HepG2 (cell line): ENCODE results near the gene EEF1AKMT3. TPM values are rescaled to one million over a fixed set of nuclear protein-coding genes. Genes with fewer than 3 reads are reported as not detected.

ENCODE experiments used
- ARNT2 ChIP-seq: sonication (generic); formaldehyde crosslinking; IDR thresholded peaks from 2 replicates; pipeline ENCODE4 v1.8.0; 2022; ENCODE audit warnings: mild to moderate bottlenecking, low read depth, missing genetic modification reagents, moderate library complexity
- ARNTL ChIP-seq: sonication (generic); formaldehyde crosslinking; IDR thresholded peaks from 2 replicates; pipeline ENCODE4 v1.4.0; 2020; ENCODE audit warnings: mild to moderate bottlenecking, missing genetic modification reagents
- CREB1 ChIP-seq, 2 experiments: fragments of 450-650 bp in 1 of 2; IDR thresholded peaks; 2 replicates each; pipeline ENCODE4 v1.6.1; 2016 to 2017; ENCODE audit warnings: control low read depth in 1 of 2, mild to moderate bottlenecking in 1 of 2, missing compliant biosample characterization in 1 of 2, missing genetic modification characterization in 1 of 2
- FOXA1 ChIP-seq, 2 experiments: fragments of 450-650 bp in 1 of 2; sonication (generic) in 1 of 2; formaldehyde crosslinking in 1 of 2; IDR thresholded peaks; 2 replicates each; pipeline versions ENCODE4 v1.4.0 to v1.6.1; 2016 to 2020; ENCODE audit warnings: missing genetic modification reagents in 1 of 2
- GABPB1 ChIP-seq: IDR thresholded peaks from 2 replicates; pipeline ENCODE4 v1.6.1; 2016; ENCODE audit warnings: mild to moderate bottlenecking, missing genetic modification reagents, moderate library complexity, missing compliant biosample characterization
- JUNB ChIP-seq: sonication (generic); formaldehyde crosslinking; IDR thresholded peaks from 2 replicates; pipeline ENCODE4 v1.8.0; 2022; ENCODE audit warnings: missing genetic modification reagents, mild to moderate bottlenecking, borderline replicate concordance
- KLF12 ChIP-seq: sonication (generic); formaldehyde crosslinking; IDR thresholded peaks from 2 replicates; pipeline ENCODE4 v1.4.0; 2020; ENCODE audit warnings: missing genetic modification reagents, borderline replicate concordance
- MYC ChIP-seq: sonication (generic); formaldehyde crosslinking; IDR thresholded peaks from 2 replicates; pipeline ENCODE4 v1.9.0; 2021; ENCODE audit warnings: missing genetic modification reagents, borderline replicate concordance
- POLR2A ChIP-seq, 2 experiments: IDR thresholded peaks; 2 replicates each; pipeline ENCODE4 v1.6.1; 2011; ENCODE audit warnings: low read depth in 2 of 2, low read length in 2 of 2, mild to moderate bottlenecking in 1 of 2, moderate library complexity in 1 of 2; ENCODE audit not compliant: insufficient read depth in 1 of 2
- POLR2AphosphoS5 ChIP-seq: IDR thresholded peaks from 2 replicates; pipeline ENCODE4 v1.6.1; 2012; ENCODE audit warnings: low read depth, low read length
- SP5 ChIP-seq: IDR thresholded peaks from 2 replicates; pipeline ENCODE4 v1.6.1; 2016; ENCODE audit warnings: low read depth, borderline replicate concordance
- TERF1 ChIP-seq: sonication (generic); formaldehyde crosslinking; IDR thresholded peaks from 2 replicates; pipeline ENCODE4 v1.8.0; 2022; ENCODE audit warnings: mild to moderate bottlenecking, missing genetic modification reagents, moderate library complexity
- U2AF1 ChIP-seq: fragments of 200-400 bp; formaldehyde crosslinking; optimal IDR thresholded peaks from 2 replicates; pipeline ENCODE3; 2017; ENCODE audit warnings: mild to moderate bottlenecking, low read depth, low read length
- ZBTB10 ChIP-seq: sonication (generic); formaldehyde crosslinking; IDR thresholded peaks from 2 replicates; pipeline ENCODE4 v1.4.0; 2020; ENCODE audit warnings: missing genetic modification reagents, borderline replicate concordance
- ZBTB38 ChIP-seq: sonication (generic); formaldehyde crosslinking; IDR thresholded peaks from 2 replicates; pipeline ENCODE4 v1.5.1; 2020; ENCODE audit warnings: mild to moderate bottlenecking, missing genetic modification reagents
- ZMYM3 ChIP-seq: sonication (generic); formaldehyde crosslinking; IDR thresholded peaks from 2 replicates; pipeline ENCODE4 v1.5.1; 2020; ENCODE audit warnings: mild to moderate bottlenecking, missing genetic modification reagents
- ZNF17 ChIP-seq: sonication (generic); formaldehyde crosslinking; IDR thresholded peaks from 2 replicates; pipeline ENCODE4 v1.5.0; 2020; ENCODE audit warnings: mild to moderate bottlenecking, missing genetic modification reagents
- ZNF350 ChIP-seq: sonication (generic); formaldehyde crosslinking; IDR thresholded peaks from 2 replicates; pipeline ENCODE4 v1.4.0; 2020; ENCODE audit warnings: mild to moderate bottlenecking, low read depth, missing genetic modification reagents, borderline replicate concordance
- ZNF589 ChIP-seq: sonication (generic); formaldehyde crosslinking; conservative IDR thresholded peaks from 2 replicates; pipeline ENCODE4 v1.8.0; 2022; ENCODE audit warnings: mild to moderate bottlenecking, moderate library complexity, missing genetic modification reagents
- ZNF652 ChIP-seq: IDR thresholded peaks from 2 replicates; pipeline ENCODE4 v1.6.1; 2016; ENCODE audit warnings: low read depth, borderline replicate concordance
- ZNF782 ChIP-seq: sonication (generic); formaldehyde crosslinking; IDR thresholded peaks from 2 replicates; pipeline ENCODE4 v1.4.0; 2020; ENCODE audit warnings: missing genetic modification reagents, mild to moderate bottlenecking, borderline replicate concordance
- polyA plus RNA-seq, 8 experiments: library from polyadenylated mRNA; depleted of rRNA in 3 of 8; stranded (reverse) in 7 of 8; unstranded in 1 of 8; fragments of >200 nt; fragmentation: Illumina TruSeq in 4 of 8; extraction: Trizol in 4 of 8; gene quantifications; 2 replicates each; pipeline versions ENCODE4 v1.2.1 to v1.2.3, GENCODE V29; 2011 to 2016; ENCODE audit warnings: low read depth in 4 of 8, missing spikeins in 1 of 8, mixed read lengths in 1 of 8; ENCODE audit not compliant: insufficient read depth in 1 of 8
- total RNA-seq, 5 experiments: library from RNA; depleted of rRNA; stranded (reverse); fragments of >200 nt; fragmentation: Illumina TruSeq; extraction: Trizol; gene quantifications; 2 replicates each; pipeline ENCODE4 v1.2.3, GENCODE V29; 2016; ENCODE audit warnings: low read depth in 1 of 5
- TF ChIP-seq, protein P1 (sequence below): sonication (generic); formaldehyde crosslinking; IDR thresholded peaks from 2 replicates; pipeline ENCODE4 v1.4.0; 2020; ENCODE audit warnings: missing genetic modification reagents; ENCODE audit errors: not compliant biosample characterization
- TF ChIP-seq, protein P2 (sequence below): IDR thresholded peaks from 2 replicates; pipeline ENCODE4 v1.6.1; 2016; ENCODE audit warnings: low read depth, borderline replicate concordance
- TF ChIP-seq, protein P3 (sequence below): sonication (generic); formaldehyde crosslinking; IDR thresholded peaks from 2 replicates; pipeline ENCODE4 v1.4.0; 2020; ENCODE audit warnings: missing genetic modification reagents, low read depth, mild to moderate bottlenecking, borderline replicate concordance

Gene EEF1AKMT3
- total and polyA plus RNA-seq, 2 of the 13 experiments (the other 11 are each of a cell fraction or from before 2014, with no cell fraction given): 4.7 to 11.4 TPM

GRCh38 chr12:57754411-57755193, 17.8 kb upstream of the EEF1AKMT3 start, which contains the start of gene MARCHF9 (continued):
- TF ChIP-seq U2AF1: no peak
- TF ChIP-seq POLR2AphosphoS5: no peak
- no peak for TF ChIP-seq JUNB (CRISPR knock-in tag)
- no peak for TF ChIP-seq FOXA1 (IDR thresholded peaks at IDR 0.05)
- TF ChIP-seq FOXA1 (CRISPR knock-in tag; IDR thresholded peaks at IDR 0.05): no peak
- no peak for TF ChIP-seq ZNF17 (CRISPR knock-in tag)
- TF ChIP-seq, protein P1, sequence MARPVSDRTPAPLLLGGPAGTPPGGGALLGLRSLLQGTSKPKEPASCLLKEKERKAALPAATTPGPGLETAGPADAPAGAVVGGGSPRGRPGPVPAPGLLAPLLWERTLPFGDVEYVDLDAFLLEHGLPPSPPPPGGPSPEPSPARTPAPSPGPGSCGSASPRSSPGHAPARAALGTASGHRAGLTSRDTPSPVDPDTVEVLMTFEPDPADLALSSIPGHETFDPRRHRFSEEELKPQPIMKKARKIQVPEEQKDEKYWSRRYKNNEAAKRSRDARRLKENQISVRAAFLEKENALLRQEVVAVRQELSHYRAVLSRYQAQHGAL: no peak
- TF ChIP-seq MYC (CRISPR knock-in tag): peak; percentile 37; the same call in 1 of the 2 replicates
- TF ChIP-seq CREB1 (IDR thresholded peaks at IDR 0.05): no peak
- TF ChIP-seq CREB1 (CRISPR knock-in tag; IDR thresholded peaks at IDR 0.05): no peak
- TF ChIP-seq ARNTL: no peak
- no peak for TF ChIP-seq ZNF350
- TF ChIP-seq, protein P2, sequence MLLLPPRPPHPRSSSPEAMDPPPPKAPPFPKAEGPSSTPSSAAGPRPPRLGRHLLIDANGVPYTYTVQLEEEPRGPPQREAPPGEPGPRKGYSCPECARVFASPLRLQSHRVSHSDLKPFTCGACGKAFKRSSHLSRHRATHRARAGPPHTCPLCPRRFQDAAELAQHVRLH: no peak
- no peak; the same call in 1 of the 2 replicates for TF ChIP-seq SP5 (CRISPR knock-in tag)
- TF ChIP-seq ZNF589 (CRISPR knock-in tag): no peak
- TF ChIP-seq KLF12: no peak
- no peak for TF ChIP-seq TERF1
- TF ChIP-seq ZBTB38 (CRISPR knock-in tag): no peak
- no peak for TF ChIP-seq ZBTB10 (CRISPR knock-in tag)
- TF ChIP-seq, protein P3, sequence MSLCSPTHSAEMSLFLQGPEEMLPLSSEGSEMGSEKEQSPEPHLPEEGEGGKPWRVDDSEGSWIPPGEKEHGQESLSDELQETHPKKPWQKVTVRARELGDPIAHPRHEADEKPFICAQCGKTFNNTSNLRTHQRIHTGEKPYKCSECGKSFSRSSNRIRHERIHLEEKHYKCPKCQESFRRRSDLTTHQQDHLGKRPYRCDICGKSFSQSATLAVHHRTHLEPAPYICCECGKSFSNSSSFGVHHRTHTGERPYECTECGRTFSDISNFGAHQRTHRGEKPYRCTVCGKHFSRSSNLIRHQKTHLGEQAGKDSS (CRISPR knock-in tag): 0 out of 2 replicates have a peak, but pooled peaks have one; percentile 24
- TF ChIP-seq POLR2A (IDR thresholded peaks at IDR 0.05; ENCODE audit: insufficient read depth in 1 of 2, low read depth in 2 of 2, low read length in 2 of 2): peak in 1 of 2 experiments; percentile 49; a peak in 1 of 4 replicates
- no peak for TF ChIP-seq ZMYM3 (CRISPR knock-in tag)
- no peak for TF ChIP-seq ARNT2 (CRISPR knock-in tag)
- no peak for TF ChIP-seq ZNF782 (CRISPR knock-in tag)
- peak; percentile 57 for TF ChIP-seq GABPB1 (CRISPR knock-in tag)
- peak; percentile 54 for TF ChIP-seq ZNF652 (CRISPR knock-in tag)
